HCT116 (cell line): ENCODE measurements around the gene TREM1. TPM values are rescaled to one million over a fixed set of nuclear protein-coding genes. Genes with fewer than 3 reads are reported as not detected.

Source experiments
- ATAC-seq: fragments of 200-7000 bp; cut with Tn5 transposase; 2 replicates; pipeline ENCODE4 v1.9.1; 2020; ENCODE audit warnings: mild to moderate bottlenecking, moderate library complexity
- BruUV-seq: library from RNA; stranded (reverse); fragments of 400-500 nt; replicated peaks from 2 replicates; lab custom pipeline; 2021; lab: Mats Ljungman, UMichigan
- CTCF ChIA-PET: fragments of 300-600 bp; sonication (Branson Sonifier 250); formaldehyde crosslinking; loops from one replicate; lab custom pipeline; 2021; ENCODE audit warnings: antibody characterized with exemption; lab: Charles Lee
- POLR2A ChIA-PET: fragments of 300-600, 350-600 bp; sonication (Branson Sonifier 250); formaldehyde crosslinking; loops from one replicate; lab custom pipeline; 2021; ENCODE audit warnings: antibody characterized with exemption; lab: Charles Lee
- RAD21 ChIA-PET, 2 experiments: fragments of 300-600 bp; sonication (Branson Sonifier 250); formaldehyde crosslinking; loops; one replicate each; lab custom pipeline; 2023; ENCODE audit warnings: low total read pairs in 2 of 2; ENCODE audit not compliant: uncharacterized antibody in 2 of 2, unreplicated experiment in 2 of 2, low non-redundant PET in 1 of 2; lab: Charles Lee
- DNase-seq: peaks from one replicate; pipeline ENCODE4 v3.0.0-alpha.2; 2010; ENCODE audit warnings: low read depth, low spot score
- H2AFZ ChIP-seq: fragments of 200-600 bp; shearing (Covaris generic), sonication (generic); 2 replicates; pipeline ENCODE4 v1.6.1; 2017; ENCODE audit warnings: low read depth, mixed run types, mixed read lengths, antibody characterized with exemption, low read length; ENCODE audit not compliant: poor library complexity, severe bottlenecking
- H3K27ac ChIP-seq: 2 replicates; pipeline ENCODE4 v1.5.1; 2012; ENCODE audit warnings: low read depth, low read length
- H3K27me3 ChIP-seq: fragments of 200-600 bp; sonication (generic); 2 replicates; pipeline ENCODE4 v1.6.1; 2016; ENCODE audit warnings: mixed run types, low read length, mixed read lengths; ENCODE audit not compliant: insufficient read depth
- H3K36me3 ChIP-seq, 2 experiments: fragments of 200-500 bp in 1 of 2; fragments of 200-600 bp in 1 of 2; sonication (Bioruptor generic) in 1 of 2; sonication (generic) in 1 of 2; 2 replicates each; pipeline versions ENCODE4 v1.5.1 to v1.6.1; 2014 to 2016; ENCODE audit warnings: low read length in 2 of 2, inconsistent platforms in 1 of 2, mixed read lengths in 1 of 2, mixed run types in 1 of 2; ENCODE audit not compliant: insufficient read depth in 2 of 2, control insufficient read depth in 1 of 2
- H3K4me1 ChIP-seq, 2 experiments: fragments of 200-600 bp in 1 of 2; sonication (generic) in 1 of 2; 2 replicates each; pipeline versions ENCODE4 v1.5.1 to v1.6.1; 2012 to 2017; ENCODE audit warnings: low read length in 2 of 2, inconsistent platforms in 1 of 2, mild to moderate bottlenecking in 1 of 2, mixed read lengths in 1 of 2, mixed run types in 1 of 2, moderate library complexity in 1 of 2; ENCODE audit not compliant: insufficient read depth in 2 of 2, control insufficient read depth in 1 of 2
- H3K4me2 ChIP-seq: fragments of 200-600 bp; sonication (generic); 2 replicates; pipeline ENCODE4 v1.6.1; 2017; ENCODE audit warnings: mixed run types, low read length, mixed read lengths
- H3K4me3 ChIP-seq, 2 experiments: fragments of 200-600 bp in 1 of 2; sonication (generic) in 1 of 2; replicated peaks in 1 of 2; 2 replicates each; pipeline ENCODE4 v1.5.1; 2011 to 2016; ENCODE audit warnings: low read length in 2 of 2, control low read depth in 1 of 2, low read depth in 1 of 2, mild to moderate bottlenecking in 1 of 2, mixed read lengths in 1 of 2, mixed run types in 1 of 2
- H3K79me2 ChIP-seq: fragments of 200-600 bp; sonication (generic); 2 replicates; pipeline ENCODE4 v1.6.1; 2017; ENCODE audit warnings: mild to moderate bottlenecking, mixed run types, low read length, moderate library complexity, mixed read lengths; ENCODE audit not compliant: insufficient read depth
- H3K9ac ChIP-seq: fragments of 200-600 bp; sonication (generic); 2 replicates; pipeline ENCODE4 v1.6.1; 2016; ENCODE audit warnings: low read length, mixed read lengths
- H3K9me2 ChIP-seq: fragments of 200-600 bp; sonication (generic), shearing (Covaris generic); 2 replicates; pipeline ENCODE4 v1.6.1; 2017; ENCODE audit warnings: mixed run types, mild to moderate bottlenecking, moderate library complexity; ENCODE audit not compliant: insufficient read depth
- H3K9me3 ChIP-seq, 2 experiments: fragments of 200-500 bp in 1 of 2; fragments of 200-600 bp in 1 of 2; sonication (Bioruptor generic) in 1 of 2; sonication (generic) in 1 of 2; 2 replicates each; pipeline ENCODE4 v1.6.1; 2014 to 2017; ENCODE audit warnings: low read length in 2 of 2, mixed read lengths in 2 of 2, inconsistent platforms in 1 of 2, low read depth in 1 of 2, mild to moderate bottlenecking in 1 of 2, mixed run types in 1 of 2, moderate library complexity in 1 of 2; ENCODE audit not compliant: control insufficient read depth in 1 of 2, insufficient read depth in 1 of 2
- H4K20me1 ChIP-seq: fragments of 200-600 bp; sonication (generic), shearing (Covaris generic); 2 replicates; pipeline ENCODE4 v1.6.1; 2017; ENCODE audit warnings: mixed run types, mild to moderate bottlenecking, moderate library complexity; ENCODE audit not compliant: insufficient read depth
- EZH2 ChIP-seq: fragments of 200-600 bp; sonication (generic); IDR thresholded peaks from 2 replicates; pipeline ENCODE4 v1.6.1; 2017; ENCODE audit warnings: antibody characterized with exemption, mixed run types
- FOSL1 ChIP-seq: IDR thresholded peaks from 2 replicates; pipeline ENCODE4 v1.6.1; 2012; ENCODE audit warnings: low read depth
- JUND ChIP-seq: IDR thresholded peaks from 2 replicates; pipeline ENCODE4 v1.6.1; 2012
- RAD21 ChIP-seq: IDR thresholded peaks from 2 replicates; pipeline ENCODE4 v1.6.1; 2012; ENCODE audit warnings: low read depth, mild to moderate bottlenecking
- TCF7L2 ChIP-seq: IDR thresholded peaks from 2 replicates; pipeline ENCODE4 v1.7.0; 2011; ENCODE audit warnings: borderline replicate concordance, inconsistent platforms; ENCODE audit not compliant: insufficient read depth, insufficient read length; ENCODE audit errors: extremely low read depth
- intact Hi-C: fragments of 100-400 bp; cut with micrococcal nuclease; formaldehyde crosslinking; loops from 2 replicates; pipeline ENCODE4 v1.10.0; 2022
- total RNA-seq: library from RNA; stranded (reverse); gene quantifications from one replicate; pipeline ENCODE4 v1.2.1, GENCODE V29; 2021; ENCODE audit not compliant: unreplicated experiment
- TF ChIP-seq, protein P1 (sequence below), 3 experiments: fragments of 200-600 bp in 1 of 3; sonication (generic) in 1 of 3; IDR thresholded peaks in 2 of 3; conservative IDR thresholded peaks in 1 of 3; 2 replicates each; pipeline ENCODE4 v1.5.1; 2012 to 2017; ENCODE audit warnings: low read depth in 2 of 3, low read length in 2 of 3, antibody characterized with exemption in 1 of 3, borderline replicate concordance in 1 of 3, control low read depth in 1 of 3, mild to moderate bottlenecking in 1 of 3, mixed read lengths in 1 of 3, mixed run types in 1 of 3, moderate library complexity in 1 of 3; ENCODE audit not compliant: insufficient read depth in 1 of 3
- TF ChIP-seq, protein P2 (sequence below): IDR thresholded peaks from 2 replicates; pipeline ENCODE4 v1.6.1; 2012
- TF ChIP-seq, protein P3 (sequence below): IDR thresholded peaks from 2 replicates; pipeline ENCODE4 v1.6.1; 2012; ENCODE audit warnings: low read depth

The TREM1 gene
- total RNA-seq, 1 experiment from 2014 or later, result 0.22 TPM

DNA sequence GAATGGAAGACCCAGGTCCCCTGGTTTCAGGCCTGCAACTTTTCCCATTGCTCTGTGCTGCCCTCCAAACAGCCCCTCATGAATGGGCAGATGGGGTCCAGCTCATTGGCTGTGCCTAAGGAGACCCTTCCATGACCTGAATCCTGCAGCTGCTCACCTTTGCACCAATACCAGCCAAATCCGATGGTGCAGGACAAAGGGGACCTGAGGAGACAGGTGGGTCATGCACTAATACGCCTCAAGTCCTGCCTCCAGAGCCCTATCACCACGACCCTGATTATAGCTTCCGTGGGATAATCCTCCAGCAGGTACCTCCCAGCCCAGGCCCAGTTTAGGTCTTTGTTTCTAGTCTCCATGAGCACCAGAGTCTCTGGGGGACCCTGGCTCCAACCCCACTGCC, 16.8 kb downstream of the TREM1 start:
- ATAC-seq (no peak), DNase-seq (no peak)
- ChIA-PET RAD21 (no interaction called here), POLR2A (no interaction called here), CTCF (interaction anchor here (0.9 kb wide), 1 partner anchor 9 kb away, joined by 3 read pairs; no protein-coding TSS in a partner anchor)
- Histone ChIP-seq H3K9ac (no peak overlapping the region), H2AFZ (no peak overlapping the region), H3K79me2 (no peaks in the 10 kb centered on the region), H4K20me1 (no peaks in the 10 kb centered on the region), H3K36me3 (no peaks in the 10 kb centered on the region), H3K27me3 (no peaks in the 10 kb centered on the region; the same call in 1 of the 2 replicates), H3K4me1 (no peaks in the 10 kb centered on the region), H3K9me3 (no peaks in the 10 kb centered on the region), H3K4me3 (no peak overlapping the region), H3K4me2 (no peak overlapping the region), H3K9me2 (no peaks in the 10 kb centered on the region)
- TF ChIP-seq EZH2, result no peak
- TF ChIP-seq, protein P1, sequence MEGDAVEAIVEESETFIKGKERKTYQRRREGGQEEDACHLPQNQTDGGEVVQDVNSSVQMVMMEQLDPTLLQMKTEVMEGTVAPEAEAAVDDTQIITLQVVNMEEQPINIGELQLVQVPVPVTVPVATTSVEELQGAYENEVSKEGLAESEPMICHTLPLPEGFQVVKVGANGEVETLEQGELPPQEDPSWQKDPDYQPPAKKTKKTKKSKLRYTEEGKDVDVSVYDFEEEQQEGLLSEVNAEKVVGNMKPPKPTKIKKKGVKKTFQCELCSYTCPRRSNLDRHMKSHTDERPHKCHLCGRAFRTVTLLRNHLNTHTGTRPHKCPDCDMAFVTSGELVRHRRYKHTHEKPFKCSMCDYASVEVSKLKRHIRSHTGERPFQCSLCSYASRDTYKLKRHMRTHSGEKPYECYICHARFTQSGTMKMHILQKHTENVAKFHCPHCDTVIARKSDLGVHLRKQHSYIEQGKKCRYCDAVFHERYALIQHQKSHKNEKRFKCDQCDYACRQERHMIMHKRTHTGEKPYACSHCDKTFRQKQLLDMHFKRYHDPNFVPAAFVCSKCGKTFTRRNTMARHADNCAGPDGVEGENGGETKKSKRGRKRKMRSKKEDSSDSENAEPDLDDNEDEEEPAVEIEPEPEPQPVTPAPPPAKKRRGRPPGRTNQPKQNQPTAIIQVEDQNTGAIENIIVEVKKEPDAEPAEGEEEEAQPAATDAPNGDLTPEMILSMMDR (IDR thresholded peaks at IDR 0.05 in 2 of 3, conservative IDR thresholded peaks at IDR 0.05 in 1 of 3; ENCODE audit: borderline replicate concordance in 1 of 3, insufficient read depth in 1 of 3, low read depth in 2 of 3, low read length in 2 of 3), result no peak
- TF ChIP-seq, protein P2, sequence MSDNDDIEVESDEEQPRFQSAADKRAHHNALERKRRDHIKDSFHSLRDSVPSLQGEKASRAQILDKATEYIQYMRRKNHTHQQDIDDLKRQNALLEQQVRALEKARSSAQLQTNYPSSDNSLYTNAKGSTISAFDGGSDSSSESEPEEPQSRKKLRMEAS, result no peak
- TF ChIP-seq TCF7L2, result no peak
- TF ChIP-seq RAD21, result no peak
- no peak for TF ChIP-seq JUND
- TF ChIP-seq FOSL1, result no peak
- TF ChIP-seq, all 23 proteins: peak for 0
- no peak overlapping the region for H3K27ac ChIP-seq
- BruUV-seq, result no TSS peak
- intact Hi-C loops, result no loop called here

DNA sequence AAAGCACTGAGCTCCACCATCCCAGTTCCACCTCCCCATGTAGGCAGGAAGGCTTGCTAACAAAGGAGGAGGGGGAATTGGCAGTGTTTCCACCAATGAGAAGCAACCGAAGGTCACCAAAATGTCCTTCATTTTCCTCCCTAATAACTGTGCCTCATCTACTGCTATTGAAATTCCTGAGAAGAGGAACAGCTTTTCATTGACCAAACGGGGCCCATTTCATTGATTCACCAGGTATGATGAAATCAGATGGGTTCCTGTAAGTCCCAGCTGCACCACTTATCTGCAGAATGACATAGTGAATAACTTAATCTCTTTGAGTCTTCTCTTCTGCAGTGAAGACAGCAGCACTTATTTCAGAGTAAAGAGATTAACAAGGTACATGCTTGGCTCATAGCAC, 17.3 kb downstream of the TREM1 start:
- Histone ChIP-seq H4K20me1 (no peaks in the 10 kb centered on the region), H3K4me3 (no peak overlapping the region), H2AFZ (no peak overlapping the region), H3K4me1 (no peaks in the 10 kb centered on the region), H3K9ac (no peak overlapping the region), H3K4me2 (no peak overlapping the region), H3K27ac (no peak overlapping the region), H3K9me2 (no peaks in the 10 kb centered on the region), H3K36me3 (no peaks in the 10 kb centered on the region), H3K79me2 (no peaks in the 10 kb centered on the region), H3K27me3 (no peaks in the 10 kb centered on the region; the same call in 1 of the 2 replicates), H3K9me3 (no peaks in the 10 kb centered on the region)
- POLR2A ChIA-PET, result no interaction called here
- RAD21 ChIA-PET, result no interaction called here
- no TSS peak for BruUV-seq
- no peak for ATAC-seq
- intact Hi-C loops, result no loop called here
- CTCF ChIA-PET, result interaction anchor here (0.9 kb wide), 1 partner anchor 9 kb away, joined by 3 read pairs; no protein-coding TSS in a partner anchor
- TF ChIP-seq, protein P3, sequence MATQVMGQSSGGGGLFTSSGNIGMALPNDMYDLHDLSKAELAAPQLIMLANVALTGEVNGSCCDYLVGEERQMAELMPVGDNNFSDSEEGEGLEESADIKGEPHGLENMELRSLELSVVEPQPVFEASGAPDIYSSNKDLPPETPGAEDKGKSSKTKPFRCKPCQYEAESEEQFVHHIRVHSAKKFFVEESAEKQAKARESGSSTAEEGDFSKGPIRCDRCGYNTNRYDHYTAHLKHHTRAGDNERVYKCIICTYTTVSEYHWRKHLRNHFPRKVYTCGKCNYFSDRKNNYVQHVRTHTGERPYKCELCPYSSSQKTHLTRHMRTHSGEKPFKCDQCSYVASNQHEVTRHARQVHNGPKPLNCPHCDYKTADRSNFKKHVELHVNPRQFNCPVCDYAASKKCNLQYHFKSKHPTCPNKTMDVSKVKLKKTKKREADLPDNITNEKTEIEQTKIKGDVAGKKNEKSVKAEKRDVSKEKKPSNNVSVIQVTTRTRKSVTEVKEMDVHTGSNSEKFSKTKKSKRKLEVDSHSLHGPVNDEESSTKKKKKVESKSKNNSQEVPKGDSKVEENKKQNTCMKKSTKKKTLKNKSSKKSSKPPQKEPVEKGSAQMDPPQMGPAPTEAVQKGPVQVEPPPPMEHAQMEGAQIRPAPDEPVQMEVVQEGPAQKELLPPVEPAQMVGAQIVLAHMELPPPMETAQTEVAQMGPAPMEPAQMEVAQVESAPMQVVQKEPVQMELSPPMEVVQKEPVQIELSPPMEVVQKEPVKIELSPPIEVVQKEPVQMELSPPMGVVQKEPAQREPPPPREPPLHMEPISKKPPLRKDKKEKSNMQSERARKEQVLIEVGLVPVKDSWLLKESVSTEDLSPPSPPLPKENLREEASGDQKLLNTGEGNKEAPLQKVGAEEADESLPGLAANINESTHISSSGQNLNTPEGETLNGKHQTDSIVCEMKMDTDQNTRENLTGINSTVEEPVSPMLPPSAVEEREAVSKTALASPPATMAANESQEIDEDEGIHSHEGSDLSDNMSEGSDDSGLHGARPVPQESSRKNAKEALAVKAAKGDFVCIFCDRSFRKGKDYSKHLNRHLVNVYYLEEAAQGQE, result no peak
- TF ChIP-seq EZH2 (no peak), RAD21 (no peak)
- DNase-seq, result no peak
